ENCODE results near the gene DNAH17.
A peak's percentile ranks its signal among the peaks of the same experiment; 100 is the strongest.

The DNAH17 gene

GRCh38 chr17:78383725-78384471 lies 193.3 kb downstream of the DNAH17 start:
- DNase-seq: peak; percentile 78

- DNase-seq: peak; percentile 83
Observed at GRCh38 chr17:78381601-78382232, 195.5 kb downstream of the DNAH17 start.

GRCh38 chr17:78380370-78380769 lies 196.8 kb downstream of the DNAH17 start:
- no peak for DNase-seq

- DNase-seq: no peak
Observed at GRCh38 chr17:78379131-78379491, 198.1 kb downstream of the DNAH17 start.

- peak; percentile 87 for DNase-seq
Observed at GRCh38 chr17:78378225-78379130, 198.7 kb downstream of the DNAH17 start, which contains the start of gene PGS1. TSS of gene PGS1 (plus strand) at chr17:78378649. CDS start at chr17:78378666, 17 bp downstream.

GRCh38 chr17:78377858-78378224 lies 199.4 kb downstream of the DNAH17 start:
- DNase-seq: peak; percentile 22

GRCh38 chr17:78376161-78376560 lies 201.0 kb downstream of the DNAH17 start:
- no peak for DNase-seq

- DNase-seq: peak; percentile 35
Observed at GRCh38 chr17:78375401-78376151, 201.6 kb downstream of the DNAH17 start.

GRCh38 chr17:78374631-78375274 lies 202.4 kb downstream of the DNAH17 start:
- DNase-seq: no peak

- no peak for DNase-seq
Observed at GRCh38 chr17:78374189-78374588, 203.0 kb downstream of the DNAH17 start.

Data from hematopoietic multipotent progenitor cell treated with erythropoietin and hydrocortisone succinate and interleukin-3 and kit ligand, for 4 days (in vitro differentiated cells).